SH-SY5Y (cell line): ENCODE results near the gene GDF7.

Source experiments
- GATA2 ChIP-seq: IDR thresholded peaks from 2 replicates; pipeline ENCODE4 v1.6.1; 2011; ENCODE audit warnings: mild to moderate bottlenecking, low read depth, low read length
- GATA3 ChIP-seq: IDR thresholded peaks from 2 replicates; pipeline ENCODE4 v1.6.1; 2011; ENCODE audit warnings: low read depth, mild to moderate bottlenecking, low read length, moderate library complexity

The GDF7 gene

DNA sequence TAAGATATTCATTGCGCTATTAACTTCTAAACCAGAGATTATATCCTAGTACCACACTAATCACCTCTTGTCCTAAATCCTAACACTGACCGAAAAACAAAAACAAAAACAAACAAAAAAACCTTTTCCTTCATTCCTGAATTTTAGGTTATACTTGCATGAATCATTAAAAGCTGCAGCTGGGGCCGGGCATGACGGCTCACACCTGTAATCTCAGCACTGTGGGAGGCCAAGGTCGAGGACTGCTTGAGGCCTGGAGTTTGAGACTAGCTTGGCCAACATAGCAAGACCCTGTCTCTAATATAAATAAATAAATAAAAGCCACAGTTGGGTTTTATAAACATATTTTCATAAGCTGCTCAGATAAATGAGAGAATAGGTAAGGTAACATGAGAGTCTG lies 60.0 kb downstream of the GDF7 start:
- TF ChIP-seq GATA2 (no peak), GATA3 (no peak)

- no peak for TF ChIP-seq GATA3
Measured at GRCh38 chr2:20728114-20728758, 61.3 kb downstream of the GDF7 start.
